Nephron progenitor cell (in vitro differentiated cells): Measurements from ENCODE around the gene CAMTA1.

ENCODE experiments used
- DNase-seq: peaks from one replicate; pipeline ENCODE4 v3.0.0; 2021
- H3K27ac Mint-ChIP-seq: 2 replicates; pipeline ENCODE4 v1.8.0; 2021; ENCODE audit warnings: mild to moderate bottlenecking, moderate library complexity, mixed read lengths
- H3K27me3 Mint-ChIP-seq: 2 replicates; pipeline ENCODE4 v1.8.0; 2021; ENCODE audit warnings: mild to moderate bottlenecking, low read depth, mixed read lengths; ENCODE audit not compliant: poor library complexity
- H3K36me3 Mint-ChIP-seq: 2 replicates; pipeline ENCODE4 v1.8.0; 2021; ENCODE audit warnings: low read depth, mixed read lengths
- H3K4me1 Mint-ChIP-seq: 2 replicates; pipeline ENCODE4 v1.8.0; 2021; ENCODE audit warnings: mixed read lengths
- H3K4me3 Mint-ChIP-seq: 2 replicates; pipeline ENCODE4 v1.8.0; 2021; ENCODE audit warnings: mild to moderate bottlenecking, moderate library complexity, mixed read lengths
- H3K9me3 Mint-ChIP-seq: 2 replicates; pipeline ENCODE4 v1.8.0; 2021; ENCODE audit warnings: mild to moderate bottlenecking, moderate library complexity, mixed read lengths
- CTCF ChIP-seq: fragments of 200-600 bp; sonication (generic); IDR thresholded peaks from 2 replicates; pipeline ENCODE4 v1.5.0; 2021; ENCODE audit warnings: antibody characterized with exemption

The CAMTA1 gene

GRCh38 chr1:7508934-7509519 lies 723.8 kb downstream of the CAMTA1 start:
- Mint-ChIP-seq H3K4me3 (no peak overlapping the region), H3K27me3 (peaks cover 8% of the 10 kb centered on the region), H3K27ac (peak overlapping the region; percentile 17), H3K9me3 (no peaks in the 10 kb centered on the region), H3K4me1 (peaks cover 3% of the 10 kb centered on the region), H3K36me3 (no peaks in the 10 kb centered on the region)
- no peak for DNase-seq
- no peak for TF ChIP-seq CTCF

GRCh38 chr1:7509598-7509997 lies 724.3 kb downstream of the CAMTA1 start:
- Mint-ChIP-seq H3K4me1 (peaks cover 3% of the 10 kb centered on the region), H3K4me3 (no peak overlapping the region), H3K27me3 (peaks cover 8% of the 10 kb centered on the region), H3K36me3 (no peaks in the 10 kb centered on the region), H3K9me3 (no peaks in the 10 kb centered on the region), H3K27ac (peak overlapping the region; percentile 40)
- no peak for DNase-seq
- no peak for TF ChIP-seq CTCF

- Mint-ChIP-seq H3K4me3 (no peak overlapping the region), H3K9me3 (no peaks in the 10 kb centered on the region), H3K27me3 (peaks cover 11% of the 10 kb centered on the region), H3K36me3 (no peaks in the 10 kb centered on the region), H3K27ac (no peak overlapping the region), H3K4me1 (peaks cover 3% of the 10 kb centered on the region)
- no peak for TF ChIP-seq CTCF
- no peak for DNase-seq
Measured at GRCh38 chr1:7510389-7510931, 725.2 kb downstream of the CAMTA1 start.

- H3K9me3 Mint-ChIP-seq = no peaks in the 10 kb centered on the region
- H3K36me3 Mint-ChIP-seq = no peaks in the 10 kb centered on the region
- H3K4me1 Mint-ChIP-seq = peaks cover 11% of the 10 kb centered on the region
- H3K27me3 Mint-ChIP-seq = peaks cover 11% of the 10 kb centered on the region
- no peak for TF ChIP-seq CTCF
- DNase-seq = no peak
- H3K27ac Mint-ChIP-seq = no peak overlapping the region
- no peak overlapping the region for H3K4me3 Mint-ChIP-seq
Measured at GRCh38 chr1:7511381-7511780, 726.1 kb downstream of the CAMTA1 start.

- Mint-ChIP-seq H3K4me3 (no peak overlapping the region), H3K4me1 (peaks cover 14% of the 10 kb centered on the region), H3K9me3 (no peaks in the 10 kb centered on the region), H3K27ac (no peak overlapping the region), H3K27me3 (peaks cover 11% of the 10 kb centered on the region), H3K36me3 (no peaks in the 10 kb centered on the region)
- DNase-seq = no peak
- TF ChIP-seq CTCF = no peak
Measured at GRCh38 chr1:7513081-7513480, 727.8 kb downstream of the CAMTA1 start.

GRCh38 chr1:7515175-7515574 lies 729.9 kb downstream of the CAMTA1 start:
- H3K36me3 Mint-ChIP-seq = no peaks in the 10 kb centered on the region
- TF ChIP-seq CTCF = no peak
- DNase-seq = no peak
- H3K27ac Mint-ChIP-seq = no peak overlapping the region
- peaks cover 14% of the 10 kb centered on the region for H3K4me1 Mint-ChIP-seq
- no peak overlapping the region for H3K4me3 Mint-ChIP-seq
- H3K9me3 Mint-ChIP-seq = no peaks in the 10 kb centered on the region
- peaks cover 24% of the 10 kb centered on the region for H3K27me3 Mint-ChIP-seq
